Spinal cord (tissue), 10 donors: Measurements from ENCODE around the gene CEACAM6. TPM values are rescaled to one million over a fixed set of nuclear protein-coding genes. Genes with fewer than 3 reads are reported as not detected.
"Not testable (repeated sequence)": the region's sequence is repeated elsewhere in the genome, so short reads cannot be mapped to it uniquely, and the experiment has no call there.

Experiments used
- DNase-seq, 6 donors: peaks; one replicate each; pipeline versions ENCODE4 v3.0.0 to v3.0.0-alpha.2; 2013 to 2015; ENCODE audit warnings: low spot score in 6 of 6, low read depth in 4 of 6
- H3K27ac ChIP-seq: one replicate; pipeline ENCODE4 v1.5.1; 2013; ENCODE audit warnings: low read depth, low read length, control low read depth
- H3K27me3 ChIP-seq: one replicate; pipeline ENCODE4 v1.6.1; 2013; ENCODE audit warnings: low read length; ENCODE audit not compliant: control insufficient read depth, insufficient read depth
- H3K36me3 ChIP-seq: one replicate; pipeline ENCODE4 v1.6.1; 2013; ENCODE audit warnings: low read length; ENCODE audit not compliant: control insufficient read depth, insufficient read depth
- H3K4me1 ChIP-seq: one replicate; pipeline ENCODE4 v1.6.1; 2013; ENCODE audit warnings: low read length; ENCODE audit not compliant: control insufficient read depth, insufficient read depth
- H3K4me3 ChIP-seq: one replicate; pipeline ENCODE4 v1.5.1; 2013; ENCODE audit warnings: low read depth, low read length, control low read depth
- H3K9me3 ChIP-seq: one replicate; pipeline ENCODE4 v1.6.1; 2013; ENCODE audit warnings: low read length; ENCODE audit not compliant: control insufficient read depth, insufficient read depth
- WGBS: methylation state at CpG from one replicate; pipeline ENCODE4 v1.1.5; 2013; ENCODE audit warnings: missing lambda C conversion rate; ENCODE audit not compliant: insufficient coverage; 5-methylcytosine and 5-hydroxymethylcytosine counted together
- polyA plus RNA-seq, 2 donors: library from polyadenylated mRNA; unstranded; fragments of 120-200 nt; gene quantifications; one replicate each; pipeline ENCODE4 v1.2.1, GENCODE V29; 2013; ENCODE audit not compliant: insufficient read length in 2 of 2
- total RNA-seq, 2 donors: library from RNA; depleted of rRNA in 1 of 2; stranded (reverse); fragments of 120-200 nt in 1 of 2; fragments of >200 nt in 1 of 2; gene quantifications; one replicate each; pipeline versions ENCODE4 v1.2.3 to v1.2.4, GENCODE V29; 2013 to 2014
- donor health status: healthy.

CEACAM6 gene
- total and polyA plus RNA-seq, 4 donors, result 0.10 to 5.7 (median 0.28) TPM

GRCh38 chr19:41789053-41789452, 33.7 kb downstream of the CEACAM6 start:
- not testable (repeated sequence) for H3K4me3 ChIP-seq, H3K36me3 ChIP-seq, H3K9me3 ChIP-seq, H3K4me1 ChIP-seq, DNase-seq, H3K27ac ChIP-seq
- WGBS, result 74% methylated on average over 2 of the region's 5 CpGs
- H3K27me3 ChIP-seq, result peaks cover 32% of the 10 kb centered on the region

DNA sequence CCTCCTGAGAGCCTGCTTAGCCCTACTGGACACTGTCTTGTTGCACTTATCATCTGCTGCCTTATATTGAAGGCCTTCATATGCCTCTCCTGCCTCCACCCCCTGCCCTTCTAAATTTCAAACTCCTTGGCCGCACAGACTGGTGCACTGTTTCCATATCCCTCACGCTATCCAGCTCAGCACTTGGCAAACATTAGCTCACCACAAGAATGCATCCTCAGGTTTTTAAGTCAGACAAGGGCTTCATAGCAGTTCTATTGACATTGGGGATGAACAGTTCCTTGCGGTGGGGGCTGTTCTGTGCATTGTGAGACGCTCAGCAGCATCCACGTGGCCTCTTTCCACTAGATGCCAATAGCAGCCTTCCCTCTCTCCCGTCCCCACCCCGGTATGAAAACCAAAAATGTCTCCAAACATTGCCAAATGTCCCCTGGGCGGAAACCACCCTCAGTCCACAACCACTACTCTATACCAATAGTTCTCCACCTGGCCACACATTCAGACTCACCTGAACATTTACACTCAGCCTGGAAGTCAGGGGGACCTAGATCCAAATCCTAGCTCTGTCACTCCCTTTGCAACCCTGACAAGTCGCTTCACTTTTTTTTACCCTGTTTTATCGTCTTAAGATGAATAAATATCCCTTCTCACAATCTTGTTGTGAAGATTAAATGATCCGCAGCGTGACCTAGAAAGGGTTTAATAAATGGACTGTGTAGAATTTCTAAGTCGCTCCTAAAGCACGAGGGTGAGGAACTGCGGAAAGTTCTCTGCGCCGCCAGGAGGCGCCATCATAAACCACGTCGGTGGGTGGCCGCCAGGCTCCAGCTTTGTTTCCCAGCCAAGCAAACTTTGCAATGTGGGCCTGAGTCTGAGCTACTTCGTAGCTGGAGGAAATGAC, 37.4 kb downstream of the CEACAM6 start:
- 33% methylated on average over 15 of the region's 22 CpGs for WGBS
- H3K36me3 ChIP-seq, result no peaks in the 10 kb centered on the region
- H3K27me3 ChIP-seq, result peaks cover 10% of the 10 kb centered on the region
- no peaks in the 10 kb centered on the region for H3K4me1 ChIP-seq
- no peak overlapping the region for H3K4me3 ChIP-seq
- peak in 2 of 6 donors; percentile 7 to 19 for DNase-seq
- no peaks in the 10 kb centered on the region for H3K9me3 ChIP-seq
- H3K27ac ChIP-seq, result no peak overlapping the region

- DNase-seq, result no peak
- WGBS, result no CpG with 5 or more reads among the region's 1 CpG
- Histone ChIP-seq H3K36me3 (no peaks in the 10 kb centered on the region), H3K9me3 (no peaks in the 10 kb centered on the region), H3K4me3 (no peak overlapping the region), H3K27ac (no peak overlapping the region), H3K4me1 (no peaks in the 10 kb centered on the region), H3K27me3 (peaks cover 8% of the 10 kb centered on the region)
Observed at GRCh38 chr19:41793414-41793727, 38.0 kb downstream of the CEACAM6 start.

GRCh38 chr19:41795031-41795461, 39.7 kb downstream of the CEACAM6 start:
- Histone ChIP-seq H3K4me1 (no peaks in the 10 kb centered on the region), H3K27ac (no peak overlapping the region), H3K9me3 (no peaks in the 10 kb centered on the region), H3K27me3 (peaks cover 8% of the 10 kb centered on the region), H3K36me3 (no peaks in the 10 kb centered on the region), H3K4me3 (no peak overlapping the region)
- WGBS, result 75% methylated on average over 3 of the region's 5 CpGs
- peak in 2 of 6 donors; percentile 20 to 62 for DNase-seq

DNA sequence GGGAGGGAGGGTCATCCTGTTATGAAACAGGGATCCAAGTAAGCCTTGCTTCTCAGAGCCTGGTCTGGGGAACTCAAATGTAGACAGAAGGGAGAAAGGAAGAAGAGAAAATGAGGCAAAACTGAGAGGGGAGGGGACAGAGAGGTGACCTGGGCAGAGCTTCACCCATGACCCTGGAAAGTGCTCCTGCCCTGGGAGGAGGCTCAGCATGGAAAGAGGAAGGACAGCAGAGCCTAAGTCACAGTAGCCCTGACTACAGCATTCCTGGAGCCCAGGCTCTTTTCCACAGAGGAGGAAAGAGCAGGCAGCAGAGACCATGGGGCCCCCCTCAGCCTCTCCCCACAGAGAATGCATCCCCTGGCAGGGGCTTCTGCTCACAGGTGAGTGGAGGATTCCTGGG, 41.0 kb downstream of the CEACAM6 start, which contains the start of gene CEACAM3:
Gene CEACAM3 (plus strand): TSS at position 226 of the 400 bp plus-strand sequence. CDS start 91 bp downstream, at position 317.
- Histone ChIP-seq H3K9me3 (no peaks in the 10 kb centered on the region), H3K27me3 (peaks cover 8% of the 10 kb centered on the region), H3K27ac (no peak within 1 kb of the TSS), H3K36me3 (no peaks in the 10 kb centered on the region), H3K4me1 (no peaks in the 10 kb centered on the region), H3K4me3 (no peak within 1 kb of the TSS)
- no peak for DNase-seq

GRCh38 chr19:41796901-41797300, 41.6 kb downstream of the CEACAM6 start:
- DNase-seq, result no peak
- H3K27ac ChIP-seq, result no peak overlapping the region
- H3K27me3 ChIP-seq, result peaks cover 8% of the 10 kb centered on the region
- no peak overlapping the region for H3K4me3 ChIP-seq
- H3K9me3 ChIP-seq, result no peaks in the 10 kb centered on the region
- no peaks in the 10 kb centered on the region for H3K4me1 ChIP-seq
- no peaks in the 10 kb centered on the region for H3K36me3 ChIP-seq
- no CpG with 5 or more reads among the region's 1 CpG for WGBS

- 54% methylated on average over 4 of the region's 9 CpGs for WGBS
Observed at GRCh38 chr19:41799444-41800000, 44.2 kb downstream of the CEACAM6 start.

DNA sequence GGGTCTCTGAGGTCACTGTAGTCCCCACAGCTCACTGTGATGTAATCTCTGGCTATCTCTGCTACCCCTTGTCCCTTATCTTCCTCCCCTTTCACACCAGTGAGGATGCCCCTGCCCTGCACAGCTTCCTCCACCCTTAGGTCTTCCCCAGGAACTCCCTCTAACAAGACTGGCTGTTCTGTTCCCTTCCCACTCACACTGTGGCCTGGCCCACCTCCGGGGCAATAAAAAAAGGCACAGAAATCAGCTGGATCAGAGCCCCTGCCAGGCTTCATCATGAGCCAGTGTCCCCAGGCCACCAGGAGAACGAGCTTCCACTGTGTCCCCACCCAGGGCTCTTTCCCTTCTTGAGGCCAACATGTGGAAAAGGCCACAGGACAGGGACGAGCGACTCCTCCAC, 45.7 kb downstream of the CEACAM6 start:
- no peaks in the 10 kb centered on the region for H3K9me3 ChIP-seq
- H3K27ac ChIP-seq, result no peak overlapping the region
- no peak overlapping the region for H3K4me3 ChIP-seq
- no peak for DNase-seq
- H3K4me1 ChIP-seq, result no peaks in the 10 kb centered on the region
- peaks cover 4% of the 10 kb centered on the region for H3K27me3 ChIP-seq
- H3K36me3 ChIP-seq, result no peaks in the 10 kb centered on the region
- 82% methylated on average over 4 of the region's 4 CpGs for WGBS

More at GRCh38 chr19:41799444-41800000, 44.2 kb downstream of the CEACAM6 start:
- H3K4me3 ChIP-seq, result no peak overlapping the region
- DNase-seq, result no peak
- no peaks in the 10 kb centered on the region for H3K4me1 ChIP-seq
- peaks cover 4% of the 10 kb centered on the region for H3K27me3 ChIP-seq
- H3K9me3 ChIP-seq, result no peaks in the 10 kb centered on the region
- H3K27ac ChIP-seq, result no peak overlapping the region
- no peaks in the 10 kb centered on the region for H3K36me3 ChIP-seq

DNA sequence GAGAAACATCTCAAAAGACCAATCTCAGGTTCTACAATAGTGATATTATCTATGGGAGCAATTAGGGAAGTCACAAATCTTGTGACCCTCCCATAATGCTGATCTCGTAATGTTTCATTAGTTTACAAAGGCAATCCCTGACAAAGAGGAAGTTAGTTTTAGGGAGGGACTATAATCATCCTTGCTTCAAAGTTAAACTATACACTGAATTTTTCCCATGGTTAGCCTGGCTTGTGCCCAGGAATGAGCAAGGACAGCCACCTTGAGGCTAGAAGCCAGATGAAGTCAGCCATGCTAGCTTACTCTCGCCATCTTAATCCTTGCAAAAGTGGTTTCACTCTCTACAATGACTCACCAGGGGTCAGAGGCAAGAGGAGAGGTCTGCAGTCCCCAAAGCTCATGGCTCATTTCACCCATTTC, 46.5 kb downstream of the CEACAM6 start:
- WGBS, result 9% methylated on average over 1 of the region's 2 CpGs
- Histone ChIP-seq H3K27me3 (peaks cover 4% of the 10 kb centered on the region), H3K27ac (no peak overlapping the region)

GRCh38 chr19:41802770-41803169, 47.4 kb downstream of the CEACAM6 start:
- Histone ChIP-seq H3K36me3 (no peaks in the 10 kb centered on the region), H3K4me3 (no peak overlapping the region), H3K27ac (no peak overlapping the region), H3K4me1 (no peaks in the 10 kb centered on the region), H3K27me3 (peaks cover 2% of the 10 kb centered on the region), H3K9me3 (no peaks in the 10 kb centered on the region)
- WGBS, result 75% methylated on average over 1 of the region's 2 CpGs
- DNase-seq, result no peak

More for the DNA sequence above, 46.5 kb downstream of the CEACAM6 start:
- Histone ChIP-seq H3K9me3 (no peaks in the 10 kb centered on the region), H3K4me3 (no peak overlapping the region), H3K4me1 (no peaks in the 10 kb centered on the region), H3K36me3 (no peaks in the 10 kb centered on the region)
- no peak for DNase-seq
